Liver (tissue), 3 donors: Measurements from ENCODE around the gene SUGCT.

Experiments
- TAF1 ChIP-seq: conservative IDR thresholded peaks from 2 replicates; pipeline ENCODE4 v1.6.1; 2016; ENCODE audit warnings: antibody characterized with exemption, mild to moderate bottlenecking
- TF ChIP-seq, protein P1 (sequence below): fragments of 150-350 bp; IDR thresholded peaks from 2 replicates; pipeline ENCODE4 v1.5.1; 2017; ENCODE audit warnings: improper control_type of control experiment, low read depth, low read length; ENCODE audit not compliant: missing input control
- TF ChIP-seq, protein P2 (sequence below): IDR thresholded peaks from 2 replicates; pipeline ENCODE4 v1.6.1; 2016; ENCODE audit warnings: antibody characterized with exemption, mild to moderate bottlenecking
- TF ChIP-seq, protein P3 (sequence below): IDR thresholded peaks from 2 replicates; pipeline ENCODE4 v1.6.1; 2016; ENCODE audit warnings: antibody characterized with exemption
- donor health status: healthy.
- donor health status: healthy.

DNA sequence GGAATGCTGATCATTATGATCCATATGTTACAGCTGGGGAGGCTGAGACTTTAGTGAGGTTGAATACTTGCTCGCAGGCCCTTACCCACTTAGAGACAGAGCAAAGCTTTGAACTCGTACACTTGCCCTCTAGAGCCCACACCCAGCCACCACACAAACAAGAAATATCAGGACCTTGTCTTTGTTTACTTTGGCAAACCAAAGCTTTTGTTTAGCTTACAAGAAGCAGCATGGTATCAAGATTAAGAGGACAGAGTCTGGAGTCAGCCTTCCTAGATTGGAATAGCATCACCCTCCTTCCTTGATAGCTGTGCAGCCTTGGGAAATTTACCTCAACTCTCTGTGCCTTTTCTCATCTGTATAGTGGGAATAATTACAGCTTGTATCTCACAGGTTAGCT is 477.5 kb downstream of the SUGCT start:
- TF ChIP-seq, protein P1, sequence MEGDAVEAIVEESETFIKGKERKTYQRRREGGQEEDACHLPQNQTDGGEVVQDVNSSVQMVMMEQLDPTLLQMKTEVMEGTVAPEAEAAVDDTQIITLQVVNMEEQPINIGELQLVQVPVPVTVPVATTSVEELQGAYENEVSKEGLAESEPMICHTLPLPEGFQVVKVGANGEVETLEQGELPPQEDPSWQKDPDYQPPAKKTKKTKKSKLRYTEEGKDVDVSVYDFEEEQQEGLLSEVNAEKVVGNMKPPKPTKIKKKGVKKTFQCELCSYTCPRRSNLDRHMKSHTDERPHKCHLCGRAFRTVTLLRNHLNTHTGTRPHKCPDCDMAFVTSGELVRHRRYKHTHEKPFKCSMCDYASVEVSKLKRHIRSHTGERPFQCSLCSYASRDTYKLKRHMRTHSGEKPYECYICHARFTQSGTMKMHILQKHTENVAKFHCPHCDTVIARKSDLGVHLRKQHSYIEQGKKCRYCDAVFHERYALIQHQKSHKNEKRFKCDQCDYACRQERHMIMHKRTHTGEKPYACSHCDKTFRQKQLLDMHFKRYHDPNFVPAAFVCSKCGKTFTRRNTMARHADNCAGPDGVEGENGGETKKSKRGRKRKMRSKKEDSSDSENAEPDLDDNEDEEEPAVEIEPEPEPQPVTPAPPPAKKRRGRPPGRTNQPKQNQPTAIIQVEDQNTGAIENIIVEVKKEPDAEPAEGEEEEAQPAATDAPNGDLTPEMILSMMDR = no peak
- TF ChIP-seq, protein P2, sequence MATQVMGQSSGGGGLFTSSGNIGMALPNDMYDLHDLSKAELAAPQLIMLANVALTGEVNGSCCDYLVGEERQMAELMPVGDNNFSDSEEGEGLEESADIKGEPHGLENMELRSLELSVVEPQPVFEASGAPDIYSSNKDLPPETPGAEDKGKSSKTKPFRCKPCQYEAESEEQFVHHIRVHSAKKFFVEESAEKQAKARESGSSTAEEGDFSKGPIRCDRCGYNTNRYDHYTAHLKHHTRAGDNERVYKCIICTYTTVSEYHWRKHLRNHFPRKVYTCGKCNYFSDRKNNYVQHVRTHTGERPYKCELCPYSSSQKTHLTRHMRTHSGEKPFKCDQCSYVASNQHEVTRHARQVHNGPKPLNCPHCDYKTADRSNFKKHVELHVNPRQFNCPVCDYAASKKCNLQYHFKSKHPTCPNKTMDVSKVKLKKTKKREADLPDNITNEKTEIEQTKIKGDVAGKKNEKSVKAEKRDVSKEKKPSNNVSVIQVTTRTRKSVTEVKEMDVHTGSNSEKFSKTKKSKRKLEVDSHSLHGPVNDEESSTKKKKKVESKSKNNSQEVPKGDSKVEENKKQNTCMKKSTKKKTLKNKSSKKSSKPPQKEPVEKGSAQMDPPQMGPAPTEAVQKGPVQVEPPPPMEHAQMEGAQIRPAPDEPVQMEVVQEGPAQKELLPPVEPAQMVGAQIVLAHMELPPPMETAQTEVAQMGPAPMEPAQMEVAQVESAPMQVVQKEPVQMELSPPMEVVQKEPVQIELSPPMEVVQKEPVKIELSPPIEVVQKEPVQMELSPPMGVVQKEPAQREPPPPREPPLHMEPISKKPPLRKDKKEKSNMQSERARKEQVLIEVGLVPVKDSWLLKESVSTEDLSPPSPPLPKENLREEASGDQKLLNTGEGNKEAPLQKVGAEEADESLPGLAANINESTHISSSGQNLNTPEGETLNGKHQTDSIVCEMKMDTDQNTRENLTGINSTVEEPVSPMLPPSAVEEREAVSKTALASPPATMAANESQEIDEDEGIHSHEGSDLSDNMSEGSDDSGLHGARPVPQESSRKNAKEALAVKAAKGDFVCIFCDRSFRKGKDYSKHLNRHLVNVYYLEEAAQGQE = no peak
- TF ChIP-seq, protein P3, sequence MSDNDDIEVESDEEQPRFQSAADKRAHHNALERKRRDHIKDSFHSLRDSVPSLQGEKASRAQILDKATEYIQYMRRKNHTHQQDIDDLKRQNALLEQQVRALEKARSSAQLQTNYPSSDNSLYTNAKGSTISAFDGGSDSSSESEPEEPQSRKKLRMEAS = no peak
- TF ChIP-seq TAF1 = no peak
